CD4-positive, CD25-positive, alpha-beta regulatory T cell (primary cell): Measurements from ENCODE around the gene BEND7. TPM values are rescaled to one million over a fixed set of nuclear protein-coding genes. Genes with fewer than 3 reads are reported as not detected.
"Not testable (repeated sequence)": the region's sequence is repeated elsewhere in the genome, so short reads cannot be mapped to it uniquely, and the experiment has no call there.

ENCODE experiments used
- ATAC-seq, 2 donors: fragments of 150-1000 bp; cut with Tn5 transposase; one replicate each; pipeline ENCODE4 v1.10.0; 2021; ENCODE audit warnings: low read depth in 2 of 2, moderate number of reproducible peaks in 2 of 2, moderate library complexity in 1 of 2
- DNase-seq, 3 donors: peaks; one replicate each; pipeline versions ENCODE4 v3.0.0 to v3.0.0-alpha.2; 2012 to 2022; ENCODE audit warnings: mixed read lengths in 1 of 3
- H3K27ac ChIP-seq: one replicate; pipeline ENCODE4 v1.7.0; 2013; ENCODE audit warnings: mild to moderate bottlenecking, low read length; ENCODE audit not compliant: insufficient read depth, poor library complexity, severe bottlenecking
- H3K27me3 ChIP-seq: one replicate; pipeline ENCODE4 v1.7.0; 2013; ENCODE audit warnings: low read length; ENCODE audit not compliant: control insufficient read depth, insufficient read depth
- H3K36me3 ChIP-seq: one replicate; pipeline ENCODE4 v1.7.0; 2013; ENCODE audit warnings: mild to moderate bottlenecking, low read length, moderate library complexity; ENCODE audit not compliant: control insufficient read depth, insufficient read depth
- H3K4me1 ChIP-seq: 2 replicates; pipeline ENCODE4 v1.7.0; 2013; ENCODE audit warnings: mild to moderate bottlenecking, low read length; ENCODE audit not compliant: insufficient read depth, control insufficient read depth, poor library complexity, severe bottlenecking
- H3K4me3 ChIP-seq: one replicate; pipeline ENCODE4 v1.7.0; 2013; ENCODE audit warnings: low read depth, mild to moderate bottlenecking, low read length, moderate library complexity
- H3K9me3 ChIP-seq, 2 experiments: 1 replicate in 1 of 2; 2 replicates in 1 of 2; pipeline ENCODE4 v1.7.0; 2013; ENCODE audit warnings: low read length in 2 of 2, mild to moderate bottlenecking in 1 of 2, moderate library complexity in 1 of 2; ENCODE audit not compliant: control insufficient read depth in 2 of 2
- H3K27ac Mint-ChIP-seq, 3 donors: one replicate each; pipeline ENCODE4 v1.8.0; 2020 to 2022; ENCODE audit warnings: mild to moderate bottlenecking in 3 of 3, mixed read lengths in 3 of 3, moderate library complexity in 2 of 3
- H3K27me3 Mint-ChIP-seq: one replicate; pipeline ENCODE4 v1.8.0; 2022; ENCODE audit warnings: mild to moderate bottlenecking, mixed read lengths
- H3K36me3 Mint-ChIP-seq: one replicate; pipeline ENCODE4 v1.8.0; 2020; ENCODE audit warnings: mixed read lengths
- H3K4me1 Mint-ChIP-seq, 4 donors: one replicate each; pipeline ENCODE4 v1.8.0; 2020 to 2022; ENCODE audit warnings: mixed read lengths in 4 of 4, mild to moderate bottlenecking in 1 of 4
- H3K4me3 Mint-ChIP-seq, 4 donors: one replicate each; pipeline ENCODE4 v1.8.0; 2020 to 2022; ENCODE audit warnings: mild to moderate bottlenecking in 4 of 4, mixed read lengths in 4 of 4, moderate library complexity in 3 of 4
- H3K9me3 Mint-ChIP-seq, 7 donors: one replicate each; pipeline ENCODE4 v1.8.0; 2020 to 2022; ENCODE audit warnings: mixed read lengths in 7 of 7, mild to moderate bottlenecking in 3 of 7, moderate library complexity in 2 of 7
- polyA plus RNA-seq, 4 donors: library from polyadenylated mRNA; unstranded; fragments of 300-500 nt; fragmentation: Illumina TruSeq; gene quantifications; one replicate each; pipeline ENCODE4 v1.2.3, GENCODE V29; 2021
- total RNA-seq: library from RNA; stranded (reverse); gene quantifications from one replicate; pipeline ENCODE4 v1.2.3, GENCODE V29; 2022

BEND7 gene
- total and polyA plus RNA-seq, 5 donors from 2014 or later = 0.35 TPM; not detected in 4

DNA sequence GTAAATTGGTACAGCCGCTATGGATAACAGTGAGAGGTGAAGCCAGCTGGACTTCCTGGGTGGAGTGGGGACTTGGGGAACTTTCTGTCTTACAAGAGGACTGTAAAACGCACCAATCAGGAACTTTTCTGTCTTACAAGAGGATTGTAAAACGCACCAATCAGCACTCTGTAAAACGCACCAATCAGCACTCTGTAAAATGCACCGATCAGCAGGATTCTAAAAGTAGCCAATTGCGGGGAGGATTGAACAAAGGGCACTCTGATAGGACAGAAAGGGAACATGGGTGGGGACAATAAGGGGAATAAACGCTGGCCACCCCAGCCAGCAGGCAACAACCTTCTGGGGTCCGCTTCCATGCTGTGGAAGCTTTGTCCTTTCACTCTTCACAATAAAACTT lies 100.9 kb downstream of the BEND7 start:
- H3K27me3 ChIP-seq, H3K9me3 Mint-ChIP-seq, H3K4me3 ChIP-seq, H3K36me3 Mint-ChIP-seq, H3K4me1 Mint-ChIP-seq, H3K36me3 ChIP-seq, H3K27ac Mint-ChIP-seq, H3K27ac ChIP-seq, DNase-seq, H3K9me3 ChIP-seq, H3K4me1 ChIP-seq, ATAC-seq, H3K4me3 Mint-ChIP-seq: not testable (repeated sequence)
- peaks cover 33% of the 10 kb centered on the region for H3K27me3 Mint-ChIP-seq

DNA sequence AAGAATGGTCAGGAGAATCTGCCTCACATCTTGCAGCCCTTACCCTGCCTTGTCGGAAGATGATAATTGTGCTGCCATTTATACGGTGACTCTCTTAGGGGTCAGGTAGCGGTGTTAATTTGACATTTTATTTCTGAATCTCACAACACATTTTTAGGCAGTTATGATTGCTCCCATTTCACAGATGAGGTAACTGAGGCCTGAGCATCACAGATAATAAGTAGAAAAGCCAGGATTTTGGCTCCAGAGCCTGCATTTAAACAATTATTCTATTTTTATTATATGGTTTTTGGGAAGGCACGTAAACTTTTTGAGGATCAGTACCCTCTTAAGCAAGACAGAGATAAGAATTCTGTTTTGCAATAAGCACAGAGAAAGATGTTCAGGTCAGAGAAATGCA lies 103.4 kb downstream of the BEND7 start:
- H3K27ac Mint-ChIP-seq = peak overlapping the region in 1 of 3 donors; percentile 48
- H3K27ac ChIP-seq = no peak overlapping the region

DNA sequence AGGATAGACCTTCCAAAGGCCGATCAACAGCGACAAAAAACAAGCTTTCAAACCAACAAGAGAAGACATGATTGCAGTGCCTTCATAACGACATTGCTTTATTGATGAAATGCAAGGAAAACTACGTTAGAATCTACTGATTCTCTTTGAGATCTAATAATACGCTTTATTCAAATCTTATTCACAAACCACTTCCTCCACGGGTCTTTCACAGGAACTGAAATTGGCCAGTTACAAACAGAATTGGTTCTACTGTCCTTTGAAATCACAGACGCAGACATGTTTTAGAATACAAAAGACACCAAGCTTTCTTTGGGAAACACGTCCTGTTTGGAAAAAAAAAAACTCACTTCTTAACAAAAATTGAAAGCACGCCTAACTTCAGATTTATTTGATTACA lies 106.0 kb downstream of the BEND7 start:
- no peak overlapping the region for H3K4me3 Mint-ChIP-seq
- H3K27ac ChIP-seq = no peak overlapping the region
- H3K27me3 Mint-ChIP-seq = peaks cover 21% of the 10 kb centered on the region
- H3K4me1 ChIP-seq = no peaks in the 10 kb centered on the region
- ATAC-seq (no peak), DNase-seq (no peak)
- H3K27me3 ChIP-seq = no peaks in the 10 kb centered on the region
- no peaks in the 10 kb centered on the region for H3K36me3 Mint-ChIP-seq
- H3K36me3 ChIP-seq = no peaks in the 10 kb centered on the region
- H3K4me3 ChIP-seq = no peak overlapping the region
- H3K9me3 ChIP-seq = no peaks in the 10 kb centered on the region
- no peaks in the 10 kb centered on the region for H3K4me1 Mint-ChIP-seq
- no peak overlapping the region for H3K27ac Mint-ChIP-seq
- peaks cover 0 to 7% (median 0%) of the 10 kb centered on the region in 7 donors for H3K9me3 Mint-ChIP-seq

More for the DNA sequence above, 103.4 kb downstream of the BEND7 start:
- H3K4me3 Mint-ChIP-seq = no peak overlapping the region
- Histone ChIP-seq H3K27me3 (peaks cover 3% of the 10 kb centered on the region), H3K9me3 (no peaks in the 10 kb centered on the region), H3K4me1 (no peaks in the 10 kb centered on the region), H3K4me3 (no peak overlapping the region), H3K36me3 (no peaks in the 10 kb centered on the region)
- DNase-seq (no peak), ATAC-seq (no peak)
- H3K4me1 Mint-ChIP-seq = no peaks in the 10 kb centered on the region
- peaks cover 25% of the 10 kb centered on the region for H3K27me3 Mint-ChIP-seq
- no peaks in the 10 kb centered on the region for H3K36me3 Mint-ChIP-seq
- peaks cover 0 to 7% (median 0%) of the 10 kb centered on the region in 7 donors for H3K9me3 Mint-ChIP-seq

DNA sequence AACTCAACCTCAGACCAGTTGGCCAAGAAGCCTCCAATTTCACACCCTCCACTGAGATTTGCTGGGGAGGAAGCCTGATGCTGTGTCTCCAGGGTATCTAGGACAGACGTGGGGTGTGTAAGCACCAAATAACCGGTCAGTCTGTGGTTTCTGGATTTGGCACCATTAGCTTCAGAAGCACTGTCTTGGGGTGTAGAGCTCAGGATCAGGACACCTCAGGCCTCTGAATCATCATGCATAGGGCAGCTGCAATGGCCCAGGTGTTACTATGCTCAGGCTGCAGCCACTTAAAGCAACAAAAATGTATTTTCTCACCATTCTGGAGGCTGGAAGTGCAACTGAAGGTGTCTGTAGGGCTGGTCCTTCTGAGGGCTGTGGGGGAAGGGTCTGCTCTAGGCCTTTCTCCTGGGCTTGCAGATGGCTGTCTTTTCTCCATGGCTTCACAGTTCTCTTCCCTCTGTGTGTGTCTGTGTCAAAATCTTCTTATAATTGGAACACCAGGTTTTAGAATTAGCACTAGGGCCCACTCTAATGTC lies 107.4 kb downstream of the BEND7 start:
- Mint-ChIP-seq H3K27ac (no peak overlapping the region), H3K4me3 (no peak overlapping the region)
- ATAC-seq = no peak

DNA sequence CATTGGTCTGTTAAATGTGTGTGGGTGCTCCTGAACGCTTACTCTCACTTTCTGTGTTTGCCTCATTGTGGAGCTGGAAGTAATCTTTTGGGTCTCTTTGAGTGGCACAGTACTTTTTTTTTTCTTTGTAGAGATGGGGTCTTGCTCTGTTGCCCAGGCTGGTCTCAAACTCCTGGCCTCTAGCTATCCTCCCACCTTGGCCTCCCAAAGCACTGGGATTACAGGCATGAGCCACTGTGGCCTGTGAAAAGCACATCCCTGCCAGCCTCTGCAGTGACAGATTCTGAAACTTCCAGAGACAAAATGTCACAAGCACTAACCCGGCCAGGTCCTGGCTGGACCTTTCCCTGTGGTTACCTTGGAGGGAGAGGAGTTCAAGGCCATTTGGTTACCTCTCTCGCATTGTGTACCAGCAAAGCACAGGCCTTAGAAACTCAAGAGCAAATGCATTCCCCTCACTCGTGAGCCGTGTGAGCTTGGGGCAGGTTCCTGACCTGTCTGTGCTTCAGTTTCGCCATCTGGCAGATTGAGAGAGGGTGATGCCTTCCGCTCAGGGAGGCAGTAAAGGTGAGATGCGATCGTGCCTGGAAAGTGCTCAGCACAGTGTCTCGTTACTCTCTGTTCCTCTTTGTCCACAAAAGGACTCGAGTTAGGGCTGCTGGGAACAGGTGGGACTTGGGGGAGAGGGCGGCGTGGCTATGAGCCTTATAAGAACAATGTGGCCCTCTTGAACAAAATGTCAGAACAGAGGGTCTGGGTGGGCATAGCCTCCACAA lies 108.1 kb downstream of the BEND7 start:
- H3K4me3 ChIP-seq = no peak overlapping the region
- no peaks in the 10 kb centered on the region for H3K4me1 ChIP-seq
- ATAC-seq = no peak
- no peaks in the 10 kb centered on the region for H3K9me3 ChIP-seq
- Mint-ChIP-seq H3K9me3 (peaks cover 0 to 7% (median 0%) of the 10 kb centered on the region in 7 donors), H3K36me3 (no peaks in the 10 kb centered on the region), H3K27me3 (peaks cover 10% of the 10 kb centered on the region), H3K4me1 (no peaks in the 10 kb centered on the region), H3K27ac (no peak overlapping the region), H3K4me3 (no peak overlapping the region)
- H3K27ac ChIP-seq = no peak overlapping the region
- H3K36me3 ChIP-seq = no peaks in the 10 kb centered on the region
- no peaks in the 10 kb centered on the region for H3K27me3 ChIP-seq
- DNase-seq = no peak

More for the DNA sequence above, 107.4 kb downstream of the BEND7 start:
- no peaks in the 10 kb centered on the region for H3K36me3 ChIP-seq
- peaks cover 11% of the 10 kb centered on the region for H3K27me3 Mint-ChIP-seq
- H3K36me3 Mint-ChIP-seq = no peaks in the 10 kb centered on the region
- H3K4me1 Mint-ChIP-seq = no peaks in the 10 kb centered on the region
- H3K27ac ChIP-seq = no peak overlapping the region
- H3K9me3 Mint-ChIP-seq = peaks cover 0 to 7% (median 0%) of the 10 kb centered on the region in 7 donors
- H3K27me3 ChIP-seq = no peaks in the 10 kb centered on the region
- DNase-seq = no peak
- H3K4me1 ChIP-seq = no peaks in the 10 kb centered on the region
- no peaks in the 10 kb centered on the region for H3K9me3 ChIP-seq
- no peak overlapping the region for H3K4me3 ChIP-seq

DNA sequence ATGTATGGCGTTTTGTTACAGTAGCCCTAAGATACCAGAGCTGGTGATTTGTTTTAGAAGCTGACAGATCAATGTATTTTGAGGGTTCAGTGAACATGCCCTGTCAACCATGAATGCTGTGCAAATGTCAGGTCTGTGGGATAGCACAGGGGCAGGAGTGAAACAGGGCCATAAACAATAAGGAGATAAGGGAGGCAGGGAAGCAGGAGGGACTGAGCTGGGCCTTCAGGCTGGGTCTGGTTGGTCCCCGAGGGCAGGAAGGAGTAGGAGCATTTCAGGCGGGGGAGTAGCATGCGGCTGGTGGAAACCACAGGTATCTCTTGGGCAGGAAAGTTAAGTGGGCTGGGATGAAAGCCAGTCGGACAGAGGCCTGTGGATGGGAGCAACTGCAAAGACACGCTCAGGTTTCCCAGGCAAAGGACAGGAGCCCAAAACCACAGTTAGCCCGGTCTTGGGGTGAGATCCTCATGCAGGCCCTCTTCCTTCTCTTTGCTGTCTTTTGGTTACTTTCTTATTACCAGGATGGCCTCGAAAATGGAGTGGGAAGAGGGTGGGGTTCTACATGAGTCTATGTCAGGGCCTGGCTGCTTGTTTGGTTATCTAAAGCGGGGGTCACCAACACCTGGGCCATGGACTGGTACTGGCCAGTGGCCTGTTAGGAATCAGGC lies 111.2 kb downstream of the BEND7 start:
- no peaks in the 10 kb centered on the region for H3K4me1 Mint-ChIP-seq
- DNase-seq (no peak), ATAC-seq (no peak)
- Histone ChIP-seq H3K27me3 (peaks cover 4% of the 10 kb centered on the region), H3K4me1 (no peaks in the 10 kb centered on the region), H3K9me3 (no peaks in the 10 kb centered on the region), H3K27ac (no peak overlapping the region), H3K4me3 (no peak overlapping the region), H3K36me3 (no peaks in the 10 kb centered on the region)
- no peak overlapping the region for H3K4me3 Mint-ChIP-seq
- H3K36me3 Mint-ChIP-seq = no peaks in the 10 kb centered on the region
- peaks cover 10% of the 10 kb centered on the region for H3K27me3 Mint-ChIP-seq
- peaks cover 0 to 11% (median 0%) of the 10 kb centered on the region in 7 donors for H3K9me3 Mint-ChIP-seq
- H3K27ac Mint-ChIP-seq = no peak overlapping the region

DNA sequence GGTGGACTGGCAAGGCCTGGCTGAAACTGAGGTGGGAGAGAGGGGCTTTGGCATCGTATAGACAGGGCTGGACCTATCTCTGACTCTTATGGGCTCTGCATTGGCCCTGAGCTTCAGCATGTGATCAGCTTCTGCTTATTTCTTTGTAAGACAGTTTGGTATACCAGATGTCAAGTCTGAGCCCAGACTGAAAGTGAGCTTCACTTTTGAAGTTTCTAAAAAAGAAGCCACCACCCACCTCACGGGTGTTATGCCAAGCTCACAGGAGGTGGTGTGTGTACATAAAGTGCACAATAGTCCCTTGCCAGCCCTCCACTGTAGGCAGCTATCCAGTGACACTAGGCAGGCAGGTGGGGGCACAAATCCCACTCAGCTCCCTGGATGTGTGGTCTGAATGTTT lies 112.1 kb downstream of the BEND7 start:
- H3K4me3 Mint-ChIP-seq = no peak overlapping the region
- Histone ChIP-seq H3K4me1 (no peaks in the 10 kb centered on the region), H3K4me3 (no peak overlapping the region), H3K27me3 (peaks cover 4% of the 10 kb centered on the region), H3K36me3 (no peaks in the 10 kb centered on the region), H3K27ac (no peak overlapping the region), H3K9me3 (no peaks in the 10 kb centered on the region)
- ATAC-seq (no peak), DNase-seq (no peak)
- no peaks in the 10 kb centered on the region for H3K36me3 Mint-ChIP-seq
- peaks cover 10% of the 10 kb centered on the region for H3K27me3 Mint-ChIP-seq
- H3K27ac Mint-ChIP-seq = no peak overlapping the region
- peaks cover 0 to 11% (median 3%) of the 10 kb centered on the region in 7 donors for H3K9me3 Mint-ChIP-seq
- no peaks in the 10 kb centered on the region for H3K4me1 Mint-ChIP-seq
